ENCODE data around the gene PTPRT.

The PTPRT gene

DNA sequence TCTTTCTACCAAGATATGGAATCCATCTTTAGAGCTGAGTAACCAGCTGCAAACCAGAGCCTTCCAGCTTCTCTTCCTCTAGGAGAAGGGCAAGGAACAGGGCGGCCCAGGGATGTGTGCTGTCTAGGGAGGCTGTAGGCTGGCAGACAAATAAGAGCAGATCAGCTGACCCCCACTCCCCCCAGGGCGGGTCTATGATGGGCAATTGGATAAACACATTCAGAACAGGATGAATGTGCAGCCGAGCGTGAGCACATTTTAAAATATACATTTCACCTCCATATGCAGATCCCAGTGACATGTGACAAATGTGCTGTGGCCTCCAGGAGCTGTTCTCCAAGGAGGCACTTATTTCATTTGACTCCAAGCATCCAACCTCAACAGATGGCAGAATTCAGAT lies 580.1 kb downstream of the PTPRT start:
- Histone ChIP-seq H3K9me3 (replicated peaks; ENCODE audit: insufficient read depth, low read length) (no peaks in the 10 kb centered on the region), H3K36me3 (replicated peaks; ENCODE audit: insufficient read depth, low read length) (no peaks in the 10 kb centered on the region), H3K9ac (ENCODE audit: low read length) (no peak overlapping the region), H3K4me3 (ENCODE audit: low read length) (no peak overlapping the region), H2AFZ (ENCODE audit: low read length) (no peak overlapping the region), H3K9me2 (replicated peaks; ENCODE audit: insufficient read depth, low read length) (no peaks in the 10 kb centered on the region), H3K27me3 (replicated peaks; ENCODE audit: insufficient read depth, low read length) (no peaks in the 10 kb centered on the region), H3K27ac (ENCODE audit: low read length) (no peak overlapping the region), H3K4me1 (ENCODE audit: low read length) (no peaks in the 10 kb centered on the region), H3K4me2 (ENCODE audit: low read depth, low read length) (no peak overlapping the region), H4K20me1 (ENCODE audit: insufficient read depth, low read length) (no peaks in the 10 kb centered on the region), H3K79me2 (ENCODE audit: low read length) (no peaks in the 10 kb centered on the region), H3F3A (ENCODE audit: insufficient read depth, low read length) (no peaks in the 10 kb centered on the region)
- no peak for TF ChIP-seq EZH2phosphoT487 (IDR thresholded peaks at IDR 0.05; ENCODE audit: low read length)
- TF ChIP-seq, protein P1, sequence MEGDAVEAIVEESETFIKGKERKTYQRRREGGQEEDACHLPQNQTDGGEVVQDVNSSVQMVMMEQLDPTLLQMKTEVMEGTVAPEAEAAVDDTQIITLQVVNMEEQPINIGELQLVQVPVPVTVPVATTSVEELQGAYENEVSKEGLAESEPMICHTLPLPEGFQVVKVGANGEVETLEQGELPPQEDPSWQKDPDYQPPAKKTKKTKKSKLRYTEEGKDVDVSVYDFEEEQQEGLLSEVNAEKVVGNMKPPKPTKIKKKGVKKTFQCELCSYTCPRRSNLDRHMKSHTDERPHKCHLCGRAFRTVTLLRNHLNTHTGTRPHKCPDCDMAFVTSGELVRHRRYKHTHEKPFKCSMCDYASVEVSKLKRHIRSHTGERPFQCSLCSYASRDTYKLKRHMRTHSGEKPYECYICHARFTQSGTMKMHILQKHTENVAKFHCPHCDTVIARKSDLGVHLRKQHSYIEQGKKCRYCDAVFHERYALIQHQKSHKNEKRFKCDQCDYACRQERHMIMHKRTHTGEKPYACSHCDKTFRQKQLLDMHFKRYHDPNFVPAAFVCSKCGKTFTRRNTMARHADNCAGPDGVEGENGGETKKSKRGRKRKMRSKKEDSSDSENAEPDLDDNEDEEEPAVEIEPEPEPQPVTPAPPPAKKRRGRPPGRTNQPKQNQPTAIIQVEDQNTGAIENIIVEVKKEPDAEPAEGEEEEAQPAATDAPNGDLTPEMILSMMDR (IDR thresholded peaks at IDR 0.05; ENCODE audit: low read length) = no peak
- TF ChIP-seq EZH2 (optimal IDR thresholded peaks at IDR 0.05; ENCODE audit: low read depth, low read length) = no peak
- DNase-seq = no peak

DNA sequence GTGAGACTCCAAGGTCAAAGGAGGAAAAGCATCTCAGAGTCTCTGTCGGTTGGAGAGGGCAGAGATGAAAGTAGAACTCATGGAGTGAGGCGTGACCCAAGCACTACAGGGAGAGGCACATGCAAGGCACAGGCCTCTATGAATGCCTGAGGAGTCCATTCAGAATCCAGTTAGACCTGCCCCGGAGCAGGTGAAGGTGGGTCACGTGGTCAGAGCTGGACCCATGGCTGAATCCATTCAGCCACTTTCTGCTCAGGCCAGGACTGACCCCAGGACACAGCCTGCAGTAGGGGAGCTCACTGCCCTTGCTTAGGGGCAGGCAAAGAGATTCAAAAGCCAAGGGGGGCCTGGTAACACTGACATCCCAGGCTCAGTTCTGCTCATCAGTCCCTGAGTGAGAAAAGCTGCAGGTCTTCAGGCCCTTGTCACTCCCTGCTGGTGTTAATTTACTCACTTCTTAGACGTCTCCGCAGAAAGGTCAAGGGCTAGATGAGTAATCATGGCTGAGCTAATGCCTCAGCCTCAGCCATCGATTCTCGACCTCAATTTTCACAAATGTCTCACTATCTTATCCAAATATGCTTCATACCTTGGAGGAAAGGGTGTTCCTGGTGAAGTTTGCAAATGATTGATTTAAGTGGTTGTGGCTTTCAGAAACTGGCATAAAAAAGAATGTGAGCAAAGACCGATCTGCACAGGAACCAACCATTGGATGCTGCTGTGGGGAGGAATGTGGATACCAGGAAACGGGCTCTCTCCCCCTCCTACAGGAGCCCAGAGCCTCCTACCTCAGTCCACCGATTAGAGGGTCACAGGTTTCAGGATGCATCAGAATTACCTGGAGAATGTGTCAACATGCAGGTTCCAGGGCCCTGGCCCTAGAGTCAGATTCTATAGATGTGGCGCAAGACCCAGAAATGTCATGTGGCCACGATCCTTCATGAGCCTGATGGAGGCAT lies 584.4 kb downstream of the PTPRT start:
- TF ChIP-seq EZH2 (optimal IDR thresholded peaks at IDR 0.05; ENCODE audit: low read depth, low read length) (no peak), EZH2phosphoT487 (IDR thresholded peaks at IDR 0.05; ENCODE audit: low read length) (no peak)
- TF ChIP-seq, protein P1 (IDR thresholded peaks at IDR 0.05; ENCODE audit: low read length) = no peak
- H2AFZ ChIP-seq (ENCODE audit: low read length) = no peak overlapping the region
- no peak overlapping the region for H3K27ac ChIP-seq (ENCODE audit: low read length)
- H3K27me3 ChIP-seq (replicated peaks; ENCODE audit: insufficient read depth, low read length) = no peaks in the 10 kb centered on the region
- no peaks in the 10 kb centered on the region for H3F3A ChIP-seq (ENCODE audit: insufficient read depth, low read length)
- no peaks in the 10 kb centered on the region for H4K20me1 ChIP-seq (ENCODE audit: insufficient read depth, low read length)
- no peaks in the 10 kb centered on the region for H3K79me2 ChIP-seq (ENCODE audit: low read length)
- DNase-seq = no peak
- H3K4me1 ChIP-seq (ENCODE audit: low read length) = no peaks in the 10 kb centered on the region
- H3K36me3 ChIP-seq (replicated peaks; ENCODE audit: insufficient read depth, low read length) = no peaks in the 10 kb centered on the region
- H3K9me3 ChIP-seq (replicated peaks; ENCODE audit: insufficient read depth, low read length) = no peaks in the 10 kb centered on the region
- H3K4me2 ChIP-seq (ENCODE audit: low read depth, low read length) = no peak overlapping the region
- H3K4me3 ChIP-seq (ENCODE audit: low read length) = no peak overlapping the region
- H3K9me2 ChIP-seq (replicated peaks; ENCODE audit: insufficient read depth, low read length) = no peaks in the 10 kb centered on the region
- H3K9ac ChIP-seq (ENCODE audit: low read length) = no peak overlapping the region

DNA sequence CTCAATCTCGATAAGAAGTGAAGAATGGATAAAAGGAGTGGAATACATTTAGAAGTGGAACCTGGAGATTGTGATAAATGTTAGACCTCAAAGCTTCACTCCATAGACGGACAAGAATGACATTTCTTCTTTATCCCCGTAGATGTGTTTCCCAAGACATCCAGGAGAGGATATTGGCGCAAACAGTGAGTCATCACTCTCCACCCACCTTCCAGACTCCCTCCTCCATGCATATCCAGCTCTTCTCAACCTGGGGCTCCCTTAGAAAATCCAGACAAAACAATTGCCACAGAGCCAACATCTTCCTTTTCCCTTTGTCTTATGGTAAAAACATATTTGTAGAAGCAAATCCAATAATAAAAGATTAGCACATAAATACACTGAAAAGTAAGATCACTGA lies 586.1 kb downstream of the PTPRT start:
- no peak overlapping the region for H3K9ac ChIP-seq (ENCODE audit: low read length)
- no peaks in the 10 kb centered on the region for H3K79me2 ChIP-seq (ENCODE audit: low read length)
- no peaks in the 10 kb centered on the region for H3K9me3 ChIP-seq (replicated peaks; ENCODE audit: insufficient read depth, low read length)
- H3K27me3 ChIP-seq (replicated peaks; ENCODE audit: insufficient read depth, low read length) = no peaks in the 10 kb centered on the region
- H3K4me1 ChIP-seq (ENCODE audit: low read length) = no peaks in the 10 kb centered on the region
- H3F3A ChIP-seq (ENCODE audit: insufficient read depth, low read length) = no peaks in the 10 kb centered on the region
- DNase-seq = no peak
- no peaks in the 10 kb centered on the region for H4K20me1 ChIP-seq (ENCODE audit: insufficient read depth, low read length)
- H3K36me3 ChIP-seq (replicated peaks; ENCODE audit: insufficient read depth, low read length) = no peaks in the 10 kb centered on the region
- TF ChIP-seq, protein P1 (IDR thresholded peaks at IDR 0.05; ENCODE audit: low read length) = no peak
- TF ChIP-seq EZH2phosphoT487 (IDR thresholded peaks at IDR 0.05; ENCODE audit: low read length) (no peak), EZH2 (optimal IDR thresholded peaks at IDR 0.05; ENCODE audit: low read depth, low read length) (no peak)
- H3K9me2 ChIP-seq (replicated peaks; ENCODE audit: insufficient read depth, low read length) = no peaks in the 10 kb centered on the region
- H3K4me3 ChIP-seq (ENCODE audit: low read length) = no peak overlapping the region
- H2AFZ ChIP-seq (ENCODE audit: low read length) = no peak overlapping the region
- H3K4me2 ChIP-seq (ENCODE audit: low read depth, low read length) = no peak overlapping the region
- no peak overlapping the region for H3K27ac ChIP-seq (ENCODE audit: low read length)

Data from MM.1S (cell line).